ENCODE data around the gene LRRC28. TPM values are rescaled to one million over a fixed set of nuclear protein-coding genes. Genes with fewer than 3 reads are reported as not detected.

Gene LRRC28
- total and polyA plus RNA-seq, 4 donors: 14.5 to 27.5 (median 19.7) TPM

DNA sequence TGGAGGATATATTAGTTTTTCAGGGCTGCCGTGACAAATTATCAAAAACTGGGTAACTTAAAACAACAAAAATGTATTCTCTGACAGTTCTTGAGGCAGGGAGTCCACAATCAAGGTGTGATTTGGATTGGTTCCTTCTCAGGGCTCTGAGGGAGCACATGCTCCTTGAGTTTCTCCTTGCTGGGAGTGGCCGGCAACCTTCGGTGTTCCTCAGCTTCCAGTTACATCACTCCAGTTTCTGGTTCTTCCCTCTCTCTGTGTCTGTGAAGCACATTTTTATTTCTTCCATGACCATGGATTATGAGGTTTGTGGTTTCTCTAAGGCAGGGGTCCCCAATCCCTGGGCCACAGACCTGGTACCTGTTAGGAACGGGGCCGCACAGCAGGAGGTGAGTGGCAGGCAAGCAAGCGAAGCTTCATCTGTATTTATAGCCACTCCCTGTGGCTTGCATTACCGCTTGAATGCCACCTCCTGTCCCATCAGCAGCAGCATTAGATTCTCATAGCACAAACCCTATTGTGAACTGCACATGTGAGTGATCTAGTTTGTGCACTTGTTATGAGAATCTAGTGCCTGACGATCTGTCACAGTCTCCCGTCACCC lies 24.3 kb downstream of the LRRC28 start:
- no peak for ATAC-seq (ENCODE audit: low FRiP score)
- no peaks in the 10 kb centered on the region for H3K27me3 ChIP-seq (ENCODE audit: control insufficient read depth in 1 of 2, insufficient read depth in 2 of 2, low read length in 1 of 2)
- intact Hi-C loops (cut with DNase I): no loop called here
- no peaks in the 10 kb centered on the region for H3K9me3 ChIP-seq (ENCODE audit: control insufficient read depth, low read length)
- H3K4me1 ChIP-seq (ENCODE audit: control insufficient read depth in 1 of 2, insufficient read depth in 2 of 2, low read length in 2 of 2): no peaks in the 10 kb centered on the region
- no peak overlapping the region for H3K27ac ChIP-seq (ENCODE audit: low read depth in 1 of 2, low read length in 2 of 2)
- WGBS, 2 donors: 94 to 96% methylated on average over 9 of the region's 9 CpGs
- H3K4me3 ChIP-seq (ENCODE audit: low read length in 2 of 2): no peak overlapping the region
- DNase-seq: no peak
- no peaks in the 10 kb centered on the region for H3K36me3 ChIP-seq (ENCODE audit: control insufficient read depth in 1 of 2, insufficient read depth in 2 of 2, low read length in 1 of 2)

- intact Hi-C loops (cut with DNase I): no loop called here
- WGBS, 2 donors: 88 to 89% methylated on average over 3 of the region's 3 CpGs
- no peak overlapping the region for H3K4me3 ChIP-seq (ENCODE audit: low read length in 2 of 2)
- no peak overlapping the region for H3K27ac ChIP-seq (ENCODE audit: low read depth in 1 of 2, low read length in 2 of 2)
- no peaks in the 10 kb centered on the region for H3K27me3 ChIP-seq (ENCODE audit: control insufficient read depth in 1 of 2, insufficient read depth in 2 of 2, low read length in 1 of 2)
- no peaks in the 10 kb centered on the region for H3K36me3 ChIP-seq (ENCODE audit: control insufficient read depth in 1 of 2, insufficient read depth in 2 of 2, low read length in 1 of 2)
- no peaks in the 10 kb centered on the region for H3K4me1 ChIP-seq (ENCODE audit: control insufficient read depth in 1 of 2, insufficient read depth in 2 of 2, low read length in 2 of 2)
- no peaks in the 10 kb centered on the region for H3K9me3 ChIP-seq (ENCODE audit: control insufficient read depth, low read length)
- DNase-seq: no peak
- ATAC-seq (ENCODE audit: low FRiP score): no peak
Measured at GRCh38 chr15:99279290-99279689, 28.0 kb downstream of the LRRC28 start.

DNA sequence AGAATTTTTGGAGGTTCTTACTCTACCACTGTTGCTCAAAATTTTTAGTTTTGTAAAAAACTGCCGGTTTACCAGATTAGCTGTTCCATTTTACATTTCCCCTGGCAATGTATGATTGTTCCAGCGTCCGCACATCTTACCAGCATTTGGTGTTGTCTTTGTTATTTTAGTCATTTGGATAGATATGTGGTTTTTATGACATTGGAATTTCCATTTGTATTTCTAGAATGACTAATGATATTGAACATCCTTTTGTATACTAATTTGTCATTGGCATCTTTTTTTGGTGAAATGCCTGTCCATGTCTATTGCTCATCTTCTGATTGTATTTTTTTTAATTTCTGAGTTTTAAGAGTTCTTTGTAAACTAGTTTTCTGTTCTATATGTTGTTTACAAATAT lies 28.5 kb downstream of the LRRC28 start:
- intact Hi-C loops (cut with DNase I): loop anchor here (10.0 kb wide), 1 partner anchor 85 kb away; no protein-coding TSS in a partner anchor

DNA sequence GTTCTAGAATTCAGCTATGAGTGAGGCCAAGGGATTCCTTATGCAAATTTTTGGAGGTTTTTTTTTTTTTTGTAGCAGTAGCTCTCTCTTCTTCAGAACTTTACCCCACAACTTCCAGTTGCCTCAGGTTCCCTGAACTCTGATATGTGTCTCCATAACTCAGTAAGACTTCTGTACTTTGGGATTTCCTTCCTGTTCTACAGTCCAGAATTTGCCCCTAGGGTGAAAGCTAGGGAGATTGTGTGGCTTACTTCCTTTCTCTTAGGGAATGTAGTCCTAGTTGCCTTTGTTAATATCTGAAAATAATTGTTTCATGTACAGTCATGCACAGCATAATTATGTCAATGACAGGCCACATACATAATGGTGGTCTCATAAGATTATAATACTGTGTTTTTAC lies 30.8 kb downstream of the LRRC28 start:
- no peak overlapping the region for H3K27ac ChIP-seq (ENCODE audit: low read depth in 1 of 2, low read length in 2 of 2)
- no peak overlapping the region for H3K4me3 ChIP-seq (ENCODE audit: low read length in 2 of 2)
- ATAC-seq (ENCODE audit: low FRiP score) (no peak), DNase-seq (no peak)
- H3K9me3 ChIP-seq (ENCODE audit: control insufficient read depth, low read length): no peaks in the 10 kb centered on the region
- no peaks in the 10 kb centered on the region for H3K36me3 ChIP-seq (ENCODE audit: control insufficient read depth in 1 of 2, insufficient read depth in 2 of 2, low read length in 1 of 2)
- intact Hi-C loops (cut with DNase I): loop anchor here (10.0 kb wide), 1 partner anchor 83 kb away; no protein-coding TSS in a partner anchor
- H3K4me1 ChIP-seq (ENCODE audit: control insufficient read depth in 1 of 2, insufficient read depth in 2 of 2, low read length in 2 of 2): no peaks in the 10 kb centered on the region
- H3K27me3 ChIP-seq (ENCODE audit: control insufficient read depth in 1 of 2, insufficient read depth in 2 of 2, low read length in 1 of 2): no peaks in the 10 kb centered on the region

More for the DNA sequence above, 28.5 kb downstream of the LRRC28 start:
- Histone ChIP-seq H3K27me3 (ENCODE audit: control insufficient read depth in 1 of 2, insufficient read depth in 2 of 2, low read length in 1 of 2) (no peaks in the 10 kb centered on the region), H3K9me3 (ENCODE audit: control insufficient read depth, low read length) (no peaks in the 10 kb centered on the region), H3K27ac (ENCODE audit: low read depth in 1 of 2, low read length in 2 of 2) (no peak overlapping the region), H3K4me3 (ENCODE audit: low read length in 2 of 2) (no peak overlapping the region), H3K36me3 (ENCODE audit: control insufficient read depth in 1 of 2, insufficient read depth in 2 of 2, low read length in 1 of 2) (no peaks in the 10 kb centered on the region), H3K4me1 (ENCODE audit: control insufficient read depth in 1 of 2, insufficient read depth in 2 of 2, low read length in 2 of 2) (no peaks in the 10 kb centered on the region)
- ATAC-seq (ENCODE audit: low FRiP score) (no peak), DNase-seq (no peak)
- 91 to 95% methylated on average over 3 of the region's 3 CpGs for WGBS, 2 donors

GRCh38 chr15:99282586-99282985 lies 31.3 kb downstream of the LRRC28 start:
- Histone ChIP-seq H3K4me3 (ENCODE audit: low read length in 2 of 2) (no peak overlapping the region), H3K27me3 (ENCODE audit: control insufficient read depth in 1 of 2, insufficient read depth in 2 of 2, low read length in 1 of 2) (no peaks in the 10 kb centered on the region), H3K36me3 (ENCODE audit: control insufficient read depth in 1 of 2, insufficient read depth in 2 of 2, low read length in 1 of 2) (no peaks in the 10 kb centered on the region), H3K27ac (ENCODE audit: low read depth in 1 of 2, low read length in 2 of 2) (no peak overlapping the region), H3K4me1 (ENCODE audit: control insufficient read depth in 1 of 2, insufficient read depth in 2 of 2, low read length in 2 of 2) (no peaks in the 10 kb centered on the region), H3K9me3 (ENCODE audit: control insufficient read depth, low read length) (no peaks in the 10 kb centered on the region)
- intact Hi-C loops (cut with DNase I): loop anchor here (10.0 kb wide), 1 partner anchor 82 kb away; no protein-coding TSS in a partner anchor
- DNase-seq (no peak), ATAC-seq (ENCODE audit: low FRiP score) (no peak)
- 97 to 98% methylated on average over 5 of the region's 5 CpGs for WGBS, 2 donors

- Histone ChIP-seq H3K27ac (ENCODE audit: low read depth in 1 of 2, low read length in 2 of 2) (no peak overlapping the region), H3K36me3 (ENCODE audit: control insufficient read depth in 1 of 2, insufficient read depth in 2 of 2, low read length in 1 of 2) (no peaks in the 10 kb centered on the region), H3K9me3 (ENCODE audit: control insufficient read depth, low read length) (no peaks in the 10 kb centered on the region), H3K4me3 (ENCODE audit: low read length in 2 of 2) (no peak overlapping the region), H3K4me1 (ENCODE audit: control insufficient read depth in 1 of 2, insufficient read depth in 2 of 2, low read length in 2 of 2) (no peaks in the 10 kb centered on the region), H3K27me3 (ENCODE audit: control insufficient read depth in 1 of 2, insufficient read depth in 2 of 2, low read length in 1 of 2) (no peaks in the 10 kb centered on the region)
- ATAC-seq (ENCODE audit: low FRiP score): no peak
- intact Hi-C loops (cut with DNase I): loop anchor here (10.0 kb wide), 1 partner anchor 81 kb away; no protein-coding TSS in a partner anchor
- no peak for DNase-seq
Measured at GRCh38 chr15:99283717-99284116, 32.4 kb downstream of the LRRC28 start.

DNA sequence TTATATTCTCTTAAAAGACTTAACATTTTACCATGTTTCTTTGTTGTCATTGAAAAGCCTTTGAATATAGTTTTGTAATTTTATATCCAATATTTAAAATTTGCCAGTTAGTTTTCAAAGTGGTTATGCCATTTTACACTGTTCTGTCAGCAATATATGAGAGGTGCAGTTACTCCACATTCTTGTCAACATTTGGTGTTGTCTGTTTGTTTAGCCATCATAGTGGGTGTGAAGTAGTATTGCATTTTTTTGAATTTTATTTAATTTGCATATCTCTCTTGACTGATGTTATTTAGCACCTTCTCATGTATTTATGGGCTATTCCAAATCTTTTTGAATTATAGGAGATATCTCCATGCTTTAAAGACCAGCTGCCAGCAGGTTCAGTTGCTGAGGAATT lies 40.4 kb downstream of the LRRC28 start:
- no peaks in the 10 kb centered on the region for H3K36me3 ChIP-seq (ENCODE audit: control insufficient read depth in 1 of 2, insufficient read depth in 2 of 2, low read length in 1 of 2)
- no peaks in the 10 kb centered on the region for H3K4me1 ChIP-seq (ENCODE audit: control insufficient read depth in 1 of 2, insufficient read depth in 2 of 2, low read length in 2 of 2)
- intact Hi-C loops (cut with DNase I): loop anchor here in 1 of 2 donors (10.0 kb wide), 1 partner anchor 273 kb away; the partner anchor contains the start of gene MEF2A
- DNase-seq (no peak), ATAC-seq (ENCODE audit: low FRiP score) (no peak)
- H3K9me3 ChIP-seq (ENCODE audit: control insufficient read depth, low read length): no peaks in the 10 kb centered on the region
- no peak overlapping the region for H3K4me3 ChIP-seq (ENCODE audit: low read length in 2 of 2)
- no peak overlapping the region for H3K27ac ChIP-seq (ENCODE audit: low read depth in 1 of 2, low read length in 2 of 2)
- H3K27me3 ChIP-seq (ENCODE audit: control insufficient read depth in 1 of 2, insufficient read depth in 2 of 2, low read length in 1 of 2): no peaks in the 10 kb centered on the region

- intact Hi-C loops (cut with DNase I): loop anchor here in 1 of 2 donors (10.0 kb wide), 1 partner anchor 269 kb away; the partner anchor contains the start of gene MEF2A
- Histone ChIP-seq H3K4me1 (ENCODE audit: control insufficient read depth in 1 of 2, insufficient read depth in 2 of 2, low read length in 2 of 2) (no peaks in the 10 kb centered on the region), H3K27ac (ENCODE audit: low read depth in 1 of 2, low read length in 2 of 2) (peak overlapping the region in 1 of 2 donors; percentile 56), H3K27me3 (ENCODE audit: control insufficient read depth in 1 of 2, insufficient read depth in 2 of 2, low read length in 1 of 2) (no peaks in the 10 kb centered on the region), H3K9me3 (ENCODE audit: control insufficient read depth, low read length) (no peaks in the 10 kb centered on the region), H3K36me3 (ENCODE audit: control insufficient read depth in 1 of 2, insufficient read depth in 2 of 2, low read length in 1 of 2) (no peaks in the 10 kb centered on the region), H3K4me3 (ENCODE audit: low read length in 2 of 2) (no peak overlapping the region)
- DNase-seq (no peak), ATAC-seq (ENCODE audit: low FRiP score) (peak; percentile 22)
Measured at GRCh38 chr15:99295840-99296239, 44.6 kb downstream of the LRRC28 start.

GRCh38 chr15:99296386-99296785 lies 45.1 kb downstream of the LRRC28 start:
- H3K27ac ChIP-seq (ENCODE audit: low read depth in 1 of 2, low read length in 2 of 2): no peak overlapping the region
- no peak for ATAC-seq (ENCODE audit: low FRiP score)

More at GRCh38 chr15:99296386-99296785, 45.1 kb downstream of the LRRC28 start:
- DNase-seq: no peak
- WGBS, 2 donors: 7 to 9% methylated on average over 2 of the region's 2 CpGs
- intact Hi-C loops (cut with DNase I): loop anchor here in 1 of 2 donors (10.0 kb wide), 1 partner anchor 268 kb away; the partner anchor contains the start of gene MEF2A
- Histone ChIP-seq H3K4me1 (ENCODE audit: control insufficient read depth in 1 of 2, insufficient read depth in 2 of 2, low read length in 2 of 2) (no peaks in the 10 kb centered on the region), H3K27me3 (ENCODE audit: control insufficient read depth in 1 of 2, insufficient read depth in 2 of 2, low read length in 1 of 2) (no peaks in the 10 kb centered on the region), H3K9me3 (ENCODE audit: control insufficient read depth, low read length) (no peaks in the 10 kb centered on the region), H3K4me3 (ENCODE audit: low read length in 2 of 2) (no peak overlapping the region), H3K36me3 (ENCODE audit: control insufficient read depth in 1 of 2, insufficient read depth in 2 of 2, low read length in 1 of 2) (no peaks in the 10 kb centered on the region)

Data from aorta (tissue), 5 donors.